ENCODE measurements around the gene MYH7.
"Not testable (repeated sequence)": the region's sequence is repeated elsewhere in the genome, so short reads cannot be mapped to it uniquely, and the experiment has no call there.

Gene MYH7

GRCh38 chr14:23406725-23407355 is 28.6 kb downstream of the MYH7 start:
- no peak for DNase-seq (ENCODE audit: low read depth)

- no peak for DNase-seq (ENCODE audit: low read depth)
These were observed 29.2 kb downstream of the MYH7 start for GRCh38 chr14:23406244-23406643.

- no peak for DNase-seq (ENCODE audit: low read depth)
These were observed 29.9 kb downstream of the MYH7 start for GRCh38 chr14:23405516-23406025.

GRCh38 chr14:23405096-23405495 is 30.4 kb downstream of the MYH7 start:
- no peak for DNase-seq (ENCODE audit: low read depth)

GRCh38 chr14:23404331-23404900 is 31.0 kb downstream of the MYH7 start:
- DNase-seq (ENCODE audit: low read depth), result no peak

GRCh38 chr14:23403908-23404307 is 31.6 kb downstream of the MYH7 start:
- no peak for DNase-seq (ENCODE audit: low read depth)

GRCh38 chr14:23403139-23403438 is 32.4 kb downstream of the MYH7 start:
- DNase-seq (ENCODE audit: low read depth), result no peak

GRCh38 chr14:23402296-23403138 is 32.9 kb downstream of the MYH7 start:
- DNase-seq (ENCODE audit: low read depth), result no peak

GRCh38 chr14:23401291-23401690 is 34.2 kb downstream of the MYH7 start:
- DNase-seq (ENCODE audit: low read depth), result no peak

- DNase-seq (ENCODE audit: low read depth), result not testable (repeated sequence)
These were observed 34.8 kb downstream of the MYH7 start for GRCh38 chr14:23400496-23401149.

- DNase-seq (ENCODE audit: low read depth), result no peak
These were observed 35.9 kb downstream of the MYH7 start for GRCh38 chr14:23399591-23399990.

- no peak for DNase-seq (ENCODE audit: low read depth)
These were observed 36.3 kb downstream of the MYH7 start for GRCh38 chr14:23399136-23399535.

GRCh38 chr14:23398348-23398747 is 37.1 kb downstream of the MYH7 start:
- no peak for DNase-seq (ENCODE audit: low read depth)

GRCh38 chr14:23396781-23397407 is 38.6 kb downstream of the MYH7 start:
- DNase-seq (ENCODE audit: low read depth), result no peak

- DNase-seq (ENCODE audit: low read depth), result no peak
These were observed 39.3 kb downstream of the MYH7 start for GRCh38 chr14:23396126-23396525.

GRCh38 chr14:23392613-23393012 is 42.8 kb downstream of the MYH7 start:
- no peak for DNase-seq (ENCODE audit: low read depth)

GRCh38 chr14:23389871-23390270 is 45.6 kb downstream of the MYH7 start:
- not testable (repeated sequence) for DNase-seq (ENCODE audit: low read depth)

GRCh38 chr14:23389396-23389795 is 46.1 kb downstream of the MYH7 start:
- no peak for DNase-seq (ENCODE audit: low read depth)

- no peak for DNase-seq (ENCODE audit: low read depth)
These were observed 46.5 kb downstream of the MYH7 start for GRCh38 chr14:23388996-23389395.

GRCh38 chr14:23387916-23388882 is 47.3 kb downstream of the MYH7 start:
- DNase-seq (ENCODE audit: low read depth), result no peak

GRCh38 chr14:23386999-23387398 is 48.5 kb downstream of the MYH7 start:
- DNase-seq (ENCODE audit: low read depth), result no peak
